Pancreas (tissue), 10 donors: ENCODE data around the gene KDM2B. TPM values are rescaled to one million over a fixed set of nuclear protein-coding genes. Genes with fewer than 3 reads are reported as not detected.

Experiments
- ATAC-seq, 4 donors: fragments of 200-7000 bp; cut with Tn5 transposase; one replicate each; pipeline versions ENCODE4 v1.8.0 to v1.9.1; 2020; ENCODE audit warnings: mild to moderate bottlenecking in 4 of 4, moderate library complexity in 4 of 4
- DNase-seq, 6 donors: peaks; one replicate each; pipeline ENCODE4 v3.0.0-alpha.2; 2020
- FAIRE-seq: peaks from 2 replicates; lab custom pipeline; 2012; peaks lifted over from hg19 to GRCh38; lab: Jason Lieb, UNC
- H3K27ac ChIP-seq, 4 donors: fragments of 200-600 bp; sonication (generic); 1 replicate in 3 of 4; 2 replicates in 1 of 4; pipeline versions ENCODE4 v1.5.0 to v1.8.0; 2020
- H3K27me3 ChIP-seq, 4 donors: fragments of 200-600 bp; one replicate each; pipeline ENCODE4 v1.8.0; 2021
- H3K36me3 ChIP-seq, 3 donors: fragments of 200-600 bp; sonication (generic) in 1 of 3; one replicate each; pipeline versions ENCODE4 v1.5.0 to v1.8.0; 2020 to 2021
- H3K4me1 ChIP-seq, 3 donors: fragments of 200-600 bp; one replicate each; pipeline ENCODE4 v1.8.0; 2021
- H3K4me3 ChIP-seq, 4 donors: fragments of 200-600 bp; sonication (generic) in 2 of 4; one replicate each; pipeline versions ENCODE4 v1.5.0 to v1.8.0; 2020 to 2021
- H3K9me3 ChIP-seq, 4 donors: fragments of 200-600 bp; one replicate each; pipeline ENCODE4 v1.8.0; 2021
- WGBS, 2 donors: extraction: QIAGEN DNeasy Blood & Tissue Kit; methylation state at CpG; one replicate each; pipeline ENCODE4 v1.1.7; 2013; 5-methylcytosine and 5-hydroxymethylcytosine counted together
- intact Hi-C, 3 donors: fragments of 100-400 bp; cut with DNase I; formaldehyde crosslinking; loops; one replicate each; pipeline versions ENCODE4 v1.11.1 to v1.14.2; 2022
- polyA plus RNA-seq, 2 donors: library from polyadenylated mRNA; stranded (reverse); fragments of 200-250 nt; gene quantifications; one replicate each; pipeline ENCODE4 v1.2.3, GENCODE V29; 2013
- total RNA-seq, 6 donors: library from RNA; stranded (reverse); fragmentation: NEBNext Ultra II Directional in 4 of 6; extraction: Animal tissue kit (Norgen Biotek cat#: 25700) in 4 of 6; gene quantifications; one replicate each; pipeline versions ENCODE4 v1.2.1 to v1.2.4, GENCODE V29; 2021 to 2023
- TF ChIP-seq, protein P1 (sequence below), 4 donors: fragments of 200-600 bp; sonication (generic) in 3 of 4; IDR thresholded peaks; one replicate each; pipeline versions ENCODE4 v1.5.0 to v1.8.0; 2021; ENCODE audit warnings: antibody characterized with exemption in 4 of 4
- donor health status: healthy with polysubstance abuse.
- donor health status: DM: no; HTN: no; CAD: no; lungs with moderate emphysema.
- donor health status: DM: no; HTN: no; CAD: no.
- donor health status: control.
- donor health status: control.
- donor health status: Bipolar disorder and iron deficiency.
- donor health status: DM: yes; HTN: yes; CAD: no.
- donor health status: DM: no; HTN: no; CAD: no.
- donor health status: DM: no; HTN: no; CAD: no.
- donor health status: DM: yes; HTN: yes; CAD: no.

The KDM2B gene
- total and polyA plus RNA-seq, 8 donors = 7.4 to 21.7 (median 10.3) TPM

DNA sequence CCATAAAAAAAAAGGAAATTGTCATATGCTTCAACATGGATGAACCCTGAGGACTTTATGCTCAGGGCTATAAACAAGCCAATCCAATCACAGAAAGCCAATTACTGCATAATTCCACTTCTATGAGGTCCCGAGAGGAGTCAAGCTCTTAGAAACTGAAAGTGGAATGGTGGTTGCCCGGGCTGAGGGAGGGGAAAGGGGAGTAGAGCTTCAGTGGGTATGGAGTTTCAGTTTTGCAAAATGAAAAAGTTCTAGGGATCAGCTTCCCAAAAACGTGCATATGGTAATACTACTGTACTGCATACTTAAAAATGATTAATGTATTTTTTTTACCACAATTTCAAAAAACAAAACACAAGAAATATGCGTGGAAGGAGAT lies 128.9 kb downstream of the KDM2B start:
- WGBS, 2 donors = 61 to 65% methylated on average over 4 of the region's 4 CpGs
- TF ChIP-seq, protein P1, sequence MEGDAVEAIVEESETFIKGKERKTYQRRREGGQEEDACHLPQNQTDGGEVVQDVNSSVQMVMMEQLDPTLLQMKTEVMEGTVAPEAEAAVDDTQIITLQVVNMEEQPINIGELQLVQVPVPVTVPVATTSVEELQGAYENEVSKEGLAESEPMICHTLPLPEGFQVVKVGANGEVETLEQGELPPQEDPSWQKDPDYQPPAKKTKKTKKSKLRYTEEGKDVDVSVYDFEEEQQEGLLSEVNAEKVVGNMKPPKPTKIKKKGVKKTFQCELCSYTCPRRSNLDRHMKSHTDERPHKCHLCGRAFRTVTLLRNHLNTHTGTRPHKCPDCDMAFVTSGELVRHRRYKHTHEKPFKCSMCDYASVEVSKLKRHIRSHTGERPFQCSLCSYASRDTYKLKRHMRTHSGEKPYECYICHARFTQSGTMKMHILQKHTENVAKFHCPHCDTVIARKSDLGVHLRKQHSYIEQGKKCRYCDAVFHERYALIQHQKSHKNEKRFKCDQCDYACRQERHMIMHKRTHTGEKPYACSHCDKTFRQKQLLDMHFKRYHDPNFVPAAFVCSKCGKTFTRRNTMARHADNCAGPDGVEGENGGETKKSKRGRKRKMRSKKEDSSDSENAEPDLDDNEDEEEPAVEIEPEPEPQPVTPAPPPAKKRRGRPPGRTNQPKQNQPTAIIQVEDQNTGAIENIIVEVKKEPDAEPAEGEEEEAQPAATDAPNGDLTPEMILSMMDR (IDR thresholded peaks at IDR 0.05) = no peak
- H3K27ac ChIP-seq = peak overlapping the region in 1 of 4 donors; percentile 3
- no peak overlapping the region for H3K4me3 ChIP-seq
- ATAC-seq = peak in 2 of 4 donors; percentile 36 to 40
- peak; percentile 39 for FAIRE-seq
- H3K27me3 ChIP-seq = no peaks in the 10 kb centered on the region
- H3K4me1 ChIP-seq = no peaks in the 10 kb centered on the region
- H3K9me3 ChIP-seq = no peaks in the 10 kb centered on the region
- DNase-seq = no peak
- H3K36me3 ChIP-seq = no peaks in the 10 kb centered on the region
- intact Hi-C loops = no loop called here

DNA sequence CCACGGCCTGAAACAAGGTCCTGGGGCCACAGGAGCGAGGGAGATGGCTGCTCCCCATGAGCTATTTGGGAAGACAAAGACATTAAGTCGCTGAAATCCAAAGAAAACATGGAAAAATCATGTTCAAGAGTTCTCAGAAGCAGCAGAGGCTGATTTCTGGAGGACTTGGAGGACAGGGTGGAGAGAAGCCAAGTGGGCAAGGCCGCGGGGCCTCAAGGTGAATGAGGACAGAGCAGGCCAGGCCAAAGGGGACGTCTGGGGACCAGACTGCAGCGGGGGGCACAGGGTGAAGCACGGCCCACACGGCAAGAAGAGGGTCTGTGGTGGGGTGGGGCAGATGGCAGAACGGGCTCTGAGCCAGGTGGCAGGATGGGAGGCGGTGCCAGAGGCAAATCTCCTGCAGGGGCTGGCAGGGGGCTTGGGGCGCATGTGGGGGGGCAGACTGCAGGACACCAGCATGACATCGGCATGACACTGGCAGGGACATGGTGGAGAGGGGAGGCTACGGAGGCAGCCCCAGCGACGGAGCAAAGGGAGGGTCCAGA lies 132.0 kb downstream of the KDM2B start:
- Histone ChIP-seq H3K27me3 (no peaks in the 10 kb centered on the region), H3K36me3 (no peaks in the 10 kb centered on the region), H3K4me3 (no peak overlapping the region), H3K4me1 (no peaks in the 10 kb centered on the region), H3K27ac (no peak overlapping the region), H3K9me3 (no peaks in the 10 kb centered on the region)
- no peak for FAIRE-seq
- intact Hi-C loops = loop anchor here in 2 of 3 donors (10.0 kb wide), 2 partner anchors 114 to 384 kb away; no protein-coding TSS in a partner anchor
- no peak for ATAC-seq
- TF ChIP-seq, protein P1 (IDR thresholded peaks at IDR 0.05) = no peak
- 81 to 90% methylated on average over 16 of the region's 16 CpGs for WGBS, 2 donors
- DNase-seq = no peak

DNA sequence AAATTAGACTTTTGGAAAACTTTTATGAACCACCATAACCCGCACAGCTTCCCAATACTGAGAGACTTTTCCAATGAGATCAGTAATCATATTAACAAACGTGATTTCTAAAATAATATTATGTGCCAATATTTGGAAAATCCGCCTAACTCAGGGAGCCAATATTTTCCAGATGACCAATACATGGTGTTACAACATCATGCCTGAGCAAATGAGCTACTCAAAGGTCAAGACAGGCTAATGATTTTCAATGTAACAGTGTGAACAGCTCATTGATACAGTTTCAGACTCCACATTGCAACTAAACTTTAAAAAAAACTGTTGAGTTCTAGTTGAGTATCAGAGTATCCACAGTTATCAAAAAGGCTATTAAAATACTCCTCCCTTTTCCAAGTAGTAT lies 134.1 kb downstream of the KDM2B start:
- Histone ChIP-seq H3K9me3 (no peaks in the 10 kb centered on the region), H3K27ac (no peak overlapping the region), H3K27me3 (no peaks in the 10 kb centered on the region), H3K4me1 (no peaks in the 10 kb centered on the region), H3K36me3 (no peaks in the 10 kb centered on the region), H3K4me3 (no peak overlapping the region)
- TF ChIP-seq, protein P1 (IDR thresholded peaks at IDR 0.05) = no peak
- ATAC-seq (no peak), DNase-seq (no peak), FAIRE-seq (no peak)
- WGBS, 2 donors = 77 to 78% methylated on average over 3 of the region's 3 CpGs
- intact Hi-C loops = loop anchor here in 2 of 3 donors (10.0 kb wide), 2 partner anchors 112 to 382 kb away; no protein-coding TSS in a partner anchor

DNA sequence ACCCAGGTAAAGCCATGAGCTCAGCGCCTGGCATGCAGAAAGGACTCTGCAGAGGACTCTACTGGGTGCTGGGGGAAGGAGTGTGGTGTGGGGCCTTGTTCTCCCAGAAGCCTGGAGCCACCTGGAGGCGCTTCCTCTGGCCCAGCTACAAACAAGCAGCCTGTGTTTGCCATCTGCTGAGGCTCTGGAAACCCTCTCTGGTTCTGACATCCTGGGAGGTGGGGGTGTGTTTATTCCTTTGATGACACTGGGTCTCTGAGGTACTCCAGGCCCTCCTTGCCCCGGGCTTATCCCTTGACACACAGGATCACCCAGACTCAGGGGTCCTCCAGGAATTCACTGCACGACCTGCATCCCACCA lies 136.0 kb downstream of the KDM2B start:
- FAIRE-seq (no peak), ATAC-seq (no peak)

More for the DNA sequence above, 136.0 kb downstream of the KDM2B start:
- intact Hi-C loops = loop anchor here in 2 of 3 donors (5.0 to 10.0 kb wide), 3 partner anchors 110 to 380 kb away; no protein-coding TSS in a partner anchor
- Histone ChIP-seq H3K27me3 (no peaks in the 10 kb centered on the region), H3K36me3 (no peaks in the 10 kb centered on the region), H3K4me1 (no peaks in the 10 kb centered on the region), H3K4me3 (no peak overlapping the region), H3K9me3 (no peaks in the 10 kb centered on the region), H3K27ac (no peak overlapping the region)
- WGBS, 2 donors = 89 to 96% methylated on average over 4 of the region's 4 CpGs
- no peak for DNase-seq
- TF ChIP-seq, protein P1 (IDR thresholded peaks at IDR 0.05) = no peak
